Anterior cingulate cortex (tissue), 58 donors: ENCODE measurements around the gene DNM3.

Source experiments
- DNase-seq, 58 donors: peaks; one replicate each; lab custom pipeline; 2025; lab: John Stamatoyannopoulos, UW

DNM3 gene

DNA sequence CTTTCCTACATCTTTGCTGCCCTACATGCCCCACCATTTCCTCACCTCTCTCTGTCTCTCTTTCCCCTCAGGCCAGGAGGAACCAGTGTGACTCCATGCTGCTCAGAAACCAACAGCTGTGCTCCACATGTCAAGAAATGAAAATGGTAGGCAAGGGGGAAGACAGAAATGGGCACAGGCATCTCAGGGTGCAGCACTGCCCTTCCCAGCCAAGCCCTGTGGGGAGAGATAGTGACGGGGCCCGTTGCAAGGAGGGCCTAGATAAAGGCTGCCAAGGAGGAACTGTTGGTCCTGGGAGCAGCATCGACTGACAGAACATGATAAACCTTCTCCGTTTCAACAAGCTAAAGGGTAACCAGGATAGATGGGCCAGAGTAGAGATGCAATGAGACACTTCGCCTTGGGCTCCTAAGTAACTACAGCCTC lies 615.1 kb downstream of the DNM3 start:
- DNase-seq = no peak

DNA sequence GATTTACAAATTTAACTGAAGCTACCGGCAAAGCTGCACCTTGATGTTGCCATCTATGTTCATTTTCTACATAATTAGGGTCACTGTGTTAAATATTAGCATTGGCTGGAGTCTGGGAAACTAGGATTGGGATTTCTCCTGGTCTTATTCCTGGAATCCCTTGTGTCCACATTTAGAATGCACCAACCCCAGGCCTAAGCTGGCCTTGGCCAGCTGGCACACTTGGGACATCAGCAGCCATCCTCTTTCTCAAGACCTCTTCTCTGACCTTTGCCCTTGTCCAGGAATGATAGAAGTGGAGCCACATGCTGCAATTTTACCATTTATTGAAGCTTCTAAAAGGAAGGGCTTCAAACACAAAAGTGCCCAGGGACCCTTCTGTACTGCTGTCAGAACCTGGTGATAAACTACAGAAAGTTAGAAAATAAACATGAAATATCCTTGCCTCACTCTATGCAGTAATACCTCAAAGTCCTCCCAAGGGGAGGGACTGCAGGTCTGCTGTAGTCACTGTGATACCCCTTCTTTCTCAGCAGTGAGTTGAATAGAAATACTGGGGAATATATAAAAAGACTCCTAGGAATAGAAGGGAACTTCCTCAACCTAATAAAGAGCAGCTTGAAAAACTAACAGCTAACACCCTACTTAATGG lies 616.3 kb downstream of the DNM3 start:
- DNase-seq = no peak

DNA sequence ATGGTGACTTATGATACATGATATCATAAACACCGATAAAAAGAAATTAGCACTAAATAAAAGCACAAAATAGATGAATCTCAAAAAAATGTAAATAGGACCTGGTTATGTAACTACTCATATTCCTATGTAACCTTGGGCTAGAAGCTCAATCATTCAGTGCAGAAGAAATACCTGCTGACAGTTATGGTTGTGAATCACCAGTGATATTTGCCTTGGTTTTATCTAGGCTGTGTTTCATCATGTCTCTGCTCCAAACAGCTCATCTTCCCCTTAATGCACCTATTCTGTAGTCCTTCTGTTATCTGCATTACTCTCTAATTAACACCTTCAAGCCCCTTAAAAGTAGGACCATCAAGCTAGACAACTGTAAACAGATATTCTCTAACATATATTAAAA lies 618.9 kb downstream of the DNM3 start:
- no peak for DNase-seq

DNA sequence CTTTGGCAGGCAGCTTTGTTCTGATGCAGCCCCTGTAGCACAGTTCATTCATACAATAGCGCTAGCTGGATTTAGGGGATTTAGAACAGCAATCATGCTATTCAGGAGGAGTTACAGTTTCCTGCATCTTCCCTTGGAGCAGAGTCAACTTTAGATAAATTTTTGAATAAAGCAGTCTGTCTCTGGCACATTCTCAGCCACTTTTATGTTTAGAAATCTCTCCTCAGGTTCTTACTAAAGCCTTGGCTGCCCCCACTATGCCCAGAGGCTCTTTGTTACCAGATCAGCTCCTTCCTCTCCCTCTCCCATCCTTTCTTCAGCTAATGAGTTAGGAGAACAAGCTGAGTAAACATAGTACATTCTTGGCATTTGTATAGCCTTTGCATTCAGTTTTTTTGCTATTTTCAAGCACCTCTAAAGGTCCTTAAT lies 619.6 kb downstream of the DNM3 start:
- no peak for DNase-seq
